AG08396 (cell line): ENCODE data around the gene RAB3GAP2.
"Not testable (repeated sequence)": the region's sequence is repeated elsewhere in the genome, so short reads cannot be mapped to it uniquely, and the experiment has no call there.

Experiments
- DNase-seq: peaks from one replicate; pipeline ENCODE4 v3.0.0; 2012; ENCODE audit warnings: low spot score, mixed read lengths

Gene RAB3GAP2

GRCh38 chr1:220239966-220240365, 32.3 kb downstream of the RAB3GAP2 start:
- DNase-seq, result no peak

GRCh38 chr1:220239213-220239612, 33.0 kb downstream of the RAB3GAP2 start:
- no peak for DNase-seq

- not testable (repeated sequence) for DNase-seq
Observed at GRCh38 chr1:220236278-220236677, 36.0 kb downstream of the RAB3GAP2 start.

GRCh38 chr1:220235462-220235861, 36.8 kb downstream of the RAB3GAP2 start:
- no peak for DNase-seq

- no peak for DNase-seq
Observed at GRCh38 chr1:220233927-220234326, 38.3 kb downstream of the RAB3GAP2 start.

- no peak for DNase-seq
Observed at GRCh38 chr1:220229771-220230170, 42.5 kb downstream of the RAB3GAP2 start.

- DNase-seq, result no peak
Observed at GRCh38 chr1:220227393-220227792, 44.9 kb downstream of the RAB3GAP2 start.

GRCh38 chr1:220226752-220227151, 45.5 kb downstream of the RAB3GAP2 start:
- DNase-seq, result no peak

- no peak for DNase-seq
Observed at GRCh38 chr1:220225957-220226356, 46.3 kb downstream of the RAB3GAP2 start.

GRCh38 chr1:220224611-220225124, 47.6 kb downstream of the RAB3GAP2 start:
- DNase-seq, result no peak

GRCh38 chr1:220224033-220224432, 48.2 kb downstream of the RAB3GAP2 start:
- no peak for DNase-seq

GRCh38 chr1:220222939-220223338, 49.3 kb downstream of the RAB3GAP2 start:
- DNase-seq, result no peak

- no peak for DNase-seq
Observed at GRCh38 chr1:220221670-220222069, 50.6 kb downstream of the RAB3GAP2 start.

GRCh38 chr1:220221269-220221668, 51.0 kb downstream of the RAB3GAP2 start:
- no peak for DNase-seq

- not testable (repeated sequence) for DNase-seq
Observed at GRCh38 chr1:220220699-220221040, 51.6 kb downstream of the RAB3GAP2 start.

- no peak for DNase-seq
Observed at GRCh38 chr1:220219865-220220698, 52.2 kb downstream of the RAB3GAP2 start.

- no peak for DNase-seq
Observed at GRCh38 chr1:220219136-220219442, 53.2 kb downstream of the RAB3GAP2 start.

- peak; percentile 39 for DNase-seq
Observed at GRCh38 chr1:220218397-220219135, 53.7 kb downstream of the RAB3GAP2 start.

- DNase-seq, result no peak
Observed at GRCh38 chr1:220217383-220217988, 54.8 kb downstream of the RAB3GAP2 start.

GRCh38 chr1:220213382-220213983, 58.8 kb downstream of the RAB3GAP2 start:
- no peak for DNase-seq

- DNase-seq, result no peak
Observed at GRCh38 chr1:220207411-220207810, 64.8 kb downstream of the RAB3GAP2 start.

- DNase-seq, result not testable (repeated sequence)
Observed at GRCh38 chr1:220204758-220205157, 67.5 kb downstream of the RAB3GAP2 start.
